HFFc6 (cell line): ENCODE results near the gene LAMTOR5. TPM values are rescaled to one million over a fixed set of nuclear protein-coding genes. Genes with fewer than 3 reads are reported as not detected.
"Not testable (repeated sequence)": the region's sequence is repeated elsewhere in the genome, so short reads cannot be mapped to it uniquely, and the experiment has no call there.

Experiments used
- DNase-seq: peaks from one replicate; pipeline ENCODE4 v3.0.0-alpha.2; 2018
- H3K27ac Mint-ChIP-seq: 2 replicates; pipeline ENCODE4 v1.8.0; 2020; ENCODE audit warnings: mild to moderate bottlenecking, mixed read lengths
- H3K27me3 Mint-ChIP-seq: 2 replicates; pipeline ENCODE4 v1.8.0; 2021; ENCODE audit warnings: mild to moderate bottlenecking, moderate library complexity, mixed read lengths; ENCODE audit not compliant: insufficient read depth
- H3K36me3 Mint-ChIP-seq: 2 replicates; pipeline ENCODE4 v1.8.0; 2021; ENCODE audit warnings: low read depth, mixed read lengths
- H3K4me1 Mint-ChIP-seq: 2 replicates; pipeline ENCODE4 v1.8.0; 2020; ENCODE audit warnings: low read depth, mixed read lengths
- H3K4me3 Mint-ChIP-seq: 2 replicates; pipeline ENCODE4 v1.8.0; 2020; ENCODE audit warnings: mild to moderate bottlenecking, moderate library complexity, mixed read lengths
- H3K9me3 Mint-ChIP-seq: 2 replicates; pipeline ENCODE4 v1.8.0; 2020; ENCODE audit warnings: mild to moderate bottlenecking, mixed read lengths
- total RNA-seq, 6 experiments: library from RNA; stranded (reverse); fragmentation: NEBNext Ultra II Directional; extraction: Animal tissue kit (Norgen Biotek cat#: 25700); gene quantifications; 2 replicates in 1 of 6; 3 replicates in 5 of 6; pipeline ENCODE4 v1.2.3, GENCODE V29; 2021
- TF ChIP-seq, protein P1 (sequence below): fragments of 200-600 bp; sonication (generic); IDR thresholded peaks from 2 replicates; pipeline ENCODE4 v1.5.0; 2021; ENCODE audit warnings: antibody characterized with exemption, mild to moderate bottlenecking

Gene LAMTOR5
- total RNA-seq, 6 experiments from 2014 or later = 166 to 181 (median 172) TPM

DNA sequence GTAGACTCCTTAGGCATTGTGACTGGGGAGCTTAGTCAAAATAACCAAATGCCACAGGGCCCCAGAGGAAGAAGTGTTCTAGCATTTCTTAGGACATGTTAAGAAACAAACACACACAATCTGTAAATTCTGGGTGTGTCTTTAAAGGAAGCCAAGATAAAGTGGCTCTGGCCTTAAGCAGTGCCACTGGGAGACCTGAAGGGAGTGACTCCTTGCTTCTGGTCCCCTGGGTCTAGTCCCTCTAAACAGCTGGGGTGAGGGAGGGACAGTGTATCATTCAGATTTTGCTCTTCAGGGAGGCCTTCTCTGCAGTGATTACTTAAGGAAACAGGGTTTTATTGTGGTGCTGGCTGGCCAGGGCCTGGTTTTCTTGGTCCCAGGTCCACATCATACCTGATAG, 34.4 kb upstream of the LAMTOR5 start:
- Mint-ChIP-seq H3K4me1 (peaks cover 7% of the 10 kb centered on the region), H3K27ac (no peak overlapping the region), H3K9me3 (no peaks in the 10 kb centered on the region), H3K36me3 (no peaks in the 10 kb centered on the region), H3K4me3 (no peak overlapping the region), H3K27me3 (peaks cover 41% of the 10 kb centered on the region)
- TF ChIP-seq, protein P1, sequence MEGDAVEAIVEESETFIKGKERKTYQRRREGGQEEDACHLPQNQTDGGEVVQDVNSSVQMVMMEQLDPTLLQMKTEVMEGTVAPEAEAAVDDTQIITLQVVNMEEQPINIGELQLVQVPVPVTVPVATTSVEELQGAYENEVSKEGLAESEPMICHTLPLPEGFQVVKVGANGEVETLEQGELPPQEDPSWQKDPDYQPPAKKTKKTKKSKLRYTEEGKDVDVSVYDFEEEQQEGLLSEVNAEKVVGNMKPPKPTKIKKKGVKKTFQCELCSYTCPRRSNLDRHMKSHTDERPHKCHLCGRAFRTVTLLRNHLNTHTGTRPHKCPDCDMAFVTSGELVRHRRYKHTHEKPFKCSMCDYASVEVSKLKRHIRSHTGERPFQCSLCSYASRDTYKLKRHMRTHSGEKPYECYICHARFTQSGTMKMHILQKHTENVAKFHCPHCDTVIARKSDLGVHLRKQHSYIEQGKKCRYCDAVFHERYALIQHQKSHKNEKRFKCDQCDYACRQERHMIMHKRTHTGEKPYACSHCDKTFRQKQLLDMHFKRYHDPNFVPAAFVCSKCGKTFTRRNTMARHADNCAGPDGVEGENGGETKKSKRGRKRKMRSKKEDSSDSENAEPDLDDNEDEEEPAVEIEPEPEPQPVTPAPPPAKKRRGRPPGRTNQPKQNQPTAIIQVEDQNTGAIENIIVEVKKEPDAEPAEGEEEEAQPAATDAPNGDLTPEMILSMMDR = no peak
- no peak for DNase-seq

DNA sequence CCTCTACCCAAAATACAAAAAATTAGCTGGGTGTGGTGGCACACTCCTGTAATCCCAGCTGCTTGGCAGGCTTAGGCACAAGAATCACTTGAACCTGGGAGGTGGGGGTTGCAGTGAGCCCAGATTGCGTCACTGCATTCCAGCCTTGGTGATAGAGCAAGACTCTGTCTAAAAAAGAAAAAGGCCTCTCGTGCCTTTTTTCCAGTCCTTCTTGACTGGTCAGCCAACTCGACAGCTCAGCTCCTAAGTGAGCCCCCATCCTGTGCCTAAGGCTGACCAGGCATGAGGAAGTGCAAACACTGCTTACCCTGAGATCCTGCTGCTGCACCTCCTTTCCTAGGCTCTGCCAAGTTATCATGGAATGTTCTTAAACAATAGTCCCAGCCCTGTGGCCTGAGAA, 33.4 kb upstream of the LAMTOR5 start:
- peak; percentile 23 for DNase-seq

DNA sequence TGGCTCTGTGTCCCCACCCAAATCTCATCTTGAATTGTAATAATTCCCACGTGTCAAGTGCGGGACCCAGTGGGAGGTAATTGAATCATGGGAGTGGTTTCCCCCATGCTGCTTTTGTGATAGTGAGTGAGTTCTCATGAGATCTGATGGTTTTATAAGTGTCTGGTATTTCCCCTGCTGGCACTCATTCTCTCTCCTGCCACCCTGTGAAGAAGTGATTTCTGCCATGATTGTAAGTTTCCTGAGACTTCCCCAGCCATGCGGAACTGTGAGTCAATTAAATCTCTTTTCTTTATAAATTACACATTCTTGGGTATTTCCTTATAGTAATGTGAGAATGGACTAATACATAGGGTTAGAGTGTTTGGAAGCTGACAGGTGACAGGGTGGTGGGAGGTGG, 32.4 kb upstream of the LAMTOR5 start:
- DNase-seq = not testable (repeated sequence)

More for the DNA sequence above, 33.4 kb upstream of the LAMTOR5 start:
- Mint-ChIP-seq H3K4me1 (peaks cover 13% of the 10 kb centered on the region), H3K4me3 (no peak overlapping the region), H3K27ac (peak overlapping the region; percentile 11), H3K27me3 (peaks cover 37% of the 10 kb centered on the region), H3K9me3 (no peaks in the 10 kb centered on the region), H3K36me3 (no peaks in the 10 kb centered on the region)
- TF ChIP-seq, protein P1 = no peak

DNA sequence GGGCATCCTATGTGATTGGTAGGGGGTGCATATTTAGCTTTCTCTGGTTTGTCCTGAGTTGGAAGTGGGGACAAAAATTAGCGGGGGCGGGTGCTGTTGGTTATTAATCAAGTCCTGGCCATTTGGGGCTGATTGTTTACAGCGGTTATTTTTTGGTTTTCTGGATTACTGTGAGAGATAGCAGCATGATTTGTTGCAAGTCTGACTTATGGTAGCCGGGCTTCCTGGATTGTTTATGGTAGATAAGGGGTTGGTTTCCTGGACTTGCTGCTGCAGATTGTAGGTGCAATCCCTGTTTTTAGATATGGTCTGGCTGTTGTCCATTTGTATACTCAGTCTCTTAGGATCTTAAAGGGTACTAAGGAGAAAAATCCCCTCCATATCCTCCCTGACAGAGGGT, 31.4 kb upstream of the LAMTOR5 start:
- Mint-ChIP-seq H3K4me3 (no peak overlapping the region), H3K9me3 (no peaks in the 10 kb centered on the region), H3K36me3 (no peaks in the 10 kb centered on the region), H3K27me3 (peaks cover 40% of the 10 kb centered on the region), H3K27ac (no peak overlapping the region), H3K4me1 (peaks cover 13% of the 10 kb centered on the region)
- no peak for DNase-seq
- TF ChIP-seq, protein P1 = no peak

More for the DNA sequence above, 32.4 kb upstream of the LAMTOR5 start:
- H3K9me3 Mint-ChIP-seq, H3K4me3 Mint-ChIP-seq, H3K27ac Mint-ChIP-seq, H3K36me3 Mint-ChIP-seq: not testable (repeated sequence)
- Mint-ChIP-seq H3K27me3 (peaks cover 34% of the 10 kb centered on the region), H3K4me1 (peaks cover 13% of the 10 kb centered on the region)

DNA sequence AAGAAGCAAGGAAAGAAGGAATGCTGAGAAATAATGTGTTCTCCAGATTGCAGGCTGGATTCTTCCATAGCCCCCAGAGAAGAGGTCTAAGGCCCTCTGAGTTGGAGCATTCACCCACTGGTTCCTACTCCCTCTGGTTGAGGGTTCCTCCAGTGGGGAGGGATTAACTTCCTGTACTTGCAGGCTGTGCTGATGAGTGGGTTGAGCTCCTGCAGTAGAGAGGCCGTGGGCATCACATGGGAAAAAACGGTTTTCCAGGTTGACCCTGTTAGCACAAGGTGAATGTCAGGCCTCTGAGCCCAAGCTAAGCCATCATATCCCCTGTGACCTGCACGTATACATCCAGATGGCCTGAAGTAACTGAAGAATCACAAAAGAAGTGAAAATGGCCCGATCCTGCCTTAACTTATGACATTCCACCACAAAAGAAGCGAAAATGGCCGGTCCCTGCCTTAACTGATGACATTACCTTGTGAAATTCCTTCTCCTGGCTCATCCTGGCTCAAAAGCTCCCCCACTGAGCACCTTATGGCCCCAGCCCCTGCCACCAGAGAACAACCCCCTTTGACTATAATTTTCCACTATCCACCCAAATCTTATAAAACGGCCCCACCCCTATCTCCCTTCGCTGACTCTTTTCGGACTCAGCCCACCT, 30.3 kb upstream of the LAMTOR5 start:
- peaks cover 37% of the 10 kb centered on the region for H3K27me3 Mint-ChIP-seq
- not testable (repeated sequence) for DNase-seq, H3K9me3 Mint-ChIP-seq, H3K36me3 Mint-ChIP-seq, H3K27ac Mint-ChIP-seq, H3K4me3 Mint-ChIP-seq
- H3K4me1 Mint-ChIP-seq = peaks cover 13% of the 10 kb centered on the region

DNA sequence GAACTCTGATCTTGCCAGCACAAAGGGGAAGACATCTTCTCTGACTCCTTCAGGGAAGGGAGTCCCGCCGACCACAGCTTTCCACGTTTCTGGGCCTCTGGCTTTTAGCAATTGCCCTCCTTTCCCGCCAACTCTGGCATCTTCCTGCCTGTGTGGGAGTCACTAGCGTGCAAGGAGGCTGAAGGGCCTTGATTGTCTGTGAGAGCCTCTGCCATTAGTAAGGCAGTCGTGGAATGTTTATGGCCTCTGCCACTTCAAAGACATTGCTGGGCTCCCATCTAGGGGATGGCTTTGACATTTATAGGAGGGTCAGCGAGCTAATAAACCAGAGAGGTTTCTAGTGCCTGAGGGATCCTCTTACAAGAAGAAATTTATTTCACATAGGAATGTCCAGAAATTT, 29.1 kb upstream of the LAMTOR5 start:
- no peak overlapping the region for H3K4me3 Mint-ChIP-seq
- no peaks in the 10 kb centered on the region for H3K36me3 Mint-ChIP-seq
- TF ChIP-seq, protein P1 = no peak
- no peak overlapping the region for H3K27ac Mint-ChIP-seq
- DNase-seq = peak; percentile 38
- no peaks in the 10 kb centered on the region for H3K9me3 Mint-ChIP-seq
- peaks cover 42% of the 10 kb centered on the region for H3K27me3 Mint-ChIP-seq
- H3K4me1 Mint-ChIP-seq = peaks cover 13% of the 10 kb centered on the region
